ENCODE data around the gene PTPRJ.

PTPRJ gene

GRCh38 chr11:48034926-48035871, 54.8 kb downstream of the PTPRJ start:
- no peaks in the 10 kb centered on the region for H3K36me3 ChIP-seq (ENCODE audit: control insufficient read depth, low read length)
- no peaks in the 10 kb centered on the region for H3K79me2 ChIP-seq (ENCODE audit: control insufficient read depth, low read length)

GRCh38 chr11:48036011-48036410, 55.7 kb downstream of the PTPRJ start:
- Histone ChIP-seq H3K4me3 (ENCODE audit: low read length) (no peak overlapping the region), H3K9me2 (replicated peaks; ENCODE audit: control insufficient read depth, low read length) (no peaks in the 10 kb centered on the region), H4K20me1 (ENCODE audit: control insufficient read depth, insufficient read depth, low read depth, low read length) (no peaks in the 10 kb centered on the region), H3K4me1 (ENCODE audit: control insufficient read depth, low read length) (peaks cover 15% of the 10 kb centered on the region), H3K4me2 (ENCODE audit: low read length) (no peak overlapping the region), H3K9me3 (ENCODE audit: control insufficient read depth, insufficient read depth, low read length) (no peaks in the 10 kb centered on the region), H3K36me3 (ENCODE audit: control insufficient read depth, low read length) (no peaks in the 10 kb centered on the region), H3K79me2 (ENCODE audit: control insufficient read depth, low read length) (no peaks in the 10 kb centered on the region), H3F3A (ENCODE audit: control insufficient read depth, insufficient read depth) (no peaks in the 10 kb centered on the region), H3K27me3 (ENCODE audit: control insufficient read depth, low read length) (no peaks in the 10 kb centered on the region), H3K27ac (ENCODE audit: low read depth, low read length) (no peak overlapping the region)
- TF ChIP-seq, protein P1, sequence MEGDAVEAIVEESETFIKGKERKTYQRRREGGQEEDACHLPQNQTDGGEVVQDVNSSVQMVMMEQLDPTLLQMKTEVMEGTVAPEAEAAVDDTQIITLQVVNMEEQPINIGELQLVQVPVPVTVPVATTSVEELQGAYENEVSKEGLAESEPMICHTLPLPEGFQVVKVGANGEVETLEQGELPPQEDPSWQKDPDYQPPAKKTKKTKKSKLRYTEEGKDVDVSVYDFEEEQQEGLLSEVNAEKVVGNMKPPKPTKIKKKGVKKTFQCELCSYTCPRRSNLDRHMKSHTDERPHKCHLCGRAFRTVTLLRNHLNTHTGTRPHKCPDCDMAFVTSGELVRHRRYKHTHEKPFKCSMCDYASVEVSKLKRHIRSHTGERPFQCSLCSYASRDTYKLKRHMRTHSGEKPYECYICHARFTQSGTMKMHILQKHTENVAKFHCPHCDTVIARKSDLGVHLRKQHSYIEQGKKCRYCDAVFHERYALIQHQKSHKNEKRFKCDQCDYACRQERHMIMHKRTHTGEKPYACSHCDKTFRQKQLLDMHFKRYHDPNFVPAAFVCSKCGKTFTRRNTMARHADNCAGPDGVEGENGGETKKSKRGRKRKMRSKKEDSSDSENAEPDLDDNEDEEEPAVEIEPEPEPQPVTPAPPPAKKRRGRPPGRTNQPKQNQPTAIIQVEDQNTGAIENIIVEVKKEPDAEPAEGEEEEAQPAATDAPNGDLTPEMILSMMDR (IDR thresholded peaks at IDR 0.05; ENCODE audit: low read depth, low read length, poor library complexity, severe bottlenecking): no peak
- TF ChIP-seq EZH2phosphoT487 (IDR thresholded peaks at IDR 0.05; ENCODE audit: borderline replicate concordance, low read length): no peak

More at GRCh38 chr11:48034926-48035871, 54.8 kb downstream of the PTPRJ start:
- no peak overlapping the region for H3K27ac ChIP-seq (ENCODE audit: low read depth, low read length)
- H3K9me3 ChIP-seq (ENCODE audit: control insufficient read depth, insufficient read depth, low read length): no peaks in the 10 kb centered on the region
- H3K27me3 ChIP-seq (ENCODE audit: control insufficient read depth, low read length): no peaks in the 10 kb centered on the region
- H3K4me1 ChIP-seq (ENCODE audit: control insufficient read depth, low read length): peaks cover 15% of the 10 kb centered on the region
- TF ChIP-seq EZH2phosphoT487 (IDR thresholded peaks at IDR 0.05; ENCODE audit: borderline replicate concordance, low read length): no peak
- TF ChIP-seq, protein P1 (IDR thresholded peaks at IDR 0.05; ENCODE audit: low read depth, low read length, poor library complexity, severe bottlenecking): no peak
- H4K20me1 ChIP-seq (ENCODE audit: control insufficient read depth, insufficient read depth, low read depth, low read length): no peaks in the 10 kb centered on the region
- H3K4me2 ChIP-seq (ENCODE audit: low read length): no peak overlapping the region
- H3K9me2 ChIP-seq (replicated peaks; ENCODE audit: control insufficient read depth, low read length): no peaks in the 10 kb centered on the region
- no peaks in the 10 kb centered on the region for H3F3A ChIP-seq (ENCODE audit: control insufficient read depth, insufficient read depth)
- no peak overlapping the region for H3K4me3 ChIP-seq (ENCODE audit: low read length)

- H3K36me3 ChIP-seq (ENCODE audit: control insufficient read depth, low read length): no peaks in the 10 kb centered on the region
- peaks cover 12% of the 10 kb centered on the region for H3K4me1 ChIP-seq (ENCODE audit: control insufficient read depth, low read length)
- no peaks in the 10 kb centered on the region for H3F3A ChIP-seq (ENCODE audit: control insufficient read depth, insufficient read depth)
- no peak overlapping the region for H3K27ac ChIP-seq (ENCODE audit: low read depth, low read length)
- TF ChIP-seq, protein P1 (IDR thresholded peaks at IDR 0.05; ENCODE audit: low read depth, low read length, poor library complexity, severe bottlenecking): no peak
- TF ChIP-seq EZH2phosphoT487 (IDR thresholded peaks at IDR 0.05; ENCODE audit: borderline replicate concordance, low read length): no peak
- H3K79me2 ChIP-seq (ENCODE audit: control insufficient read depth, low read length): no peaks in the 10 kb centered on the region
- no peaks in the 10 kb centered on the region for H3K9me3 ChIP-seq (ENCODE audit: control insufficient read depth, insufficient read depth, low read length)
- no peaks in the 10 kb centered on the region for H3K27me3 ChIP-seq (ENCODE audit: control insufficient read depth, low read length)
- H3K4me2 ChIP-seq (ENCODE audit: low read length): no peak overlapping the region
- no peak overlapping the region for H3K4me3 ChIP-seq (ENCODE audit: low read length)
- H3K9me2 ChIP-seq (replicated peaks; ENCODE audit: control insufficient read depth, low read length): no peaks in the 10 kb centered on the region
- H4K20me1 ChIP-seq (ENCODE audit: control insufficient read depth, insufficient read depth, low read depth, low read length): no peaks in the 10 kb centered on the region
Measured at GRCh38 chr11:48036466-48036865, 56.1 kb downstream of the PTPRJ start.
